Fibroblast of mammary gland (primary cell): ENCODE data around the gene SSBP3.

ENCODE experiments used
- DNase-seq: peaks from one replicate; pipeline ENCODE4 v3.0.0-alpha.2; 2010; ENCODE audit warnings: low read depth
- H3K4me3 ChIP-seq: 2 replicates; pipeline ENCODE4 v1.5.1; 2011; ENCODE audit warnings: low read depth, mild to moderate bottlenecking, low read length, moderate library complexity; ENCODE audit not compliant: control insufficient read depth
- CTCF ChIP-seq: conservative IDR thresholded peaks from 2 replicates; pipeline ENCODE4 v1.5.1; 2011; ENCODE audit warnings: low read depth, low read length, inconsistent platforms; ENCODE audit not compliant: control insufficient read depth, insufficient read depth

SSBP3 gene

GRCh38 chr1:54384471-54384870 lies 21.7 kb downstream of the SSBP3 start:
- no peak for TF ChIP-seq CTCF
- no peak for DNase-seq
- H3K4me3 ChIP-seq: no peak overlapping the region

GRCh38 chr1:54381524-54381923 lies 24.7 kb downstream of the SSBP3 start:
- no peak for TF ChIP-seq CTCF
- no peak overlapping the region for H3K4me3 ChIP-seq
- DNase-seq: no peak

GRCh38 chr1:54380290-54380882 lies 25.8 kb downstream of the SSBP3 start:
- DNase-seq: no peak
- no peak for TF ChIP-seq CTCF
- no peak overlapping the region for H3K4me3 ChIP-seq

GRCh38 chr1:54379555-54380289 lies 26.5 kb downstream of the SSBP3 start:
- TF ChIP-seq CTCF: no peak
- DNase-seq: no peak
- no peak overlapping the region for H3K4me3 ChIP-seq

- DNase-seq: no peak
- no peak for TF ChIP-seq CTCF
Observed at GRCh38 chr1:54378874-54379554, 27.2 kb downstream of the SSBP3 start.

GRCh38 chr1:54378157-54378873 lies 27.9 kb downstream of the SSBP3 start:
- no peak overlapping the region for H3K4me3 ChIP-seq
- TF ChIP-seq CTCF: no peak
- DNase-seq: no peak

More at GRCh38 chr1:54378874-54379554, 27.2 kb downstream of the SSBP3 start:
- no peak overlapping the region for H3K4me3 ChIP-seq
